Brain pericyte (primary cell): ENCODE data around the gene FURIN.
"Not testable (repeated sequence)": the region's sequence is repeated elsewhere in the genome, so short reads cannot be mapped to it uniquely, and the experiment has no call there.

Experiments
- DNase-seq: peaks from one replicate; pipeline ENCODE4 v3.0.0-alpha.2; 2012; ENCODE audit warnings: low read depth, low spot score

The FURIN gene

GRCh38 chr15:90844696-90845095 is 23.7 kb upstream of the FURIN start:
- no peak for DNase-seq

- DNase-seq, result peak; percentile 44
Measured at GRCh38 chr15:90845201-90845949, 23.0 kb upstream of the FURIN start.

- DNase-seq, result not testable (repeated sequence)
Measured at GRCh38 chr15:90849424-90849823, 19.0 kb upstream of the FURIN start.

GRCh38 chr15:90851114-90851513 is 17.3 kb upstream of the FURIN start:
- no peak for DNase-seq

GRCh38 chr15:90851940-90852339 is 16.4 kb upstream of the FURIN start:
- no peak for DNase-seq

- DNase-seq, result no peak
Measured at GRCh38 chr15:90855139-90855538, 13.2 kb upstream of the FURIN start.

GRCh38 chr15:90857337-90857736 is 11.1 kb upstream of the FURIN start:
- no peak for DNase-seq

GRCh38 chr15:90857883-90858443 is 10.4 kb upstream of the FURIN start:
- DNase-seq, result no peak

- DNase-seq, result no peak
Measured at GRCh38 chr15:90859234-90860131, 8.9 kb upstream of the FURIN start.

- no peak for DNase-seq
Measured at GRCh38 chr15:90860450-90860849, 7.9 kb upstream of the FURIN start.

GRCh38 chr15:90860942-90861675 is 7.3 kb upstream of the FURIN start:
- no peak for DNase-seq

- DNase-seq, result no peak
Measured at GRCh38 chr15:90862487-90862886, 5.9 kb upstream of the FURIN start.

GRCh38 chr15:90862964-90863778 is 5.2 kb upstream of the FURIN start:
- no peak for DNase-seq

GRCh38 chr15:90863987-90864386 is 4.4 kb upstream of the FURIN start:
- no peak for DNase-seq

GRCh38 chr15:90864507-90864906 is 3.9 kb upstream of the FURIN start:
- DNase-seq, result no peak

GRCh38 chr15:90865702-90866101 is 2.7 kb upstream of the FURIN start:
- DNase-seq, result no peak

GRCh38 chr15:90866161-90866715 is 2.1 kb upstream of the FURIN start:
- no peak for DNase-seq

- no peak for DNase-seq
Measured at GRCh38 chr15:90866800-90867199, 1.6 kb upstream of the FURIN start.

- no peak for DNase-seq
Measured at GRCh38 chr15:90869140-90869541, 753 bp downstream of the FURIN start.

GRCh38 chr15:90869601-90870353 is 1.4 kb downstream of the FURIN start:
- peak; percentile 68 for DNase-seq
